Measurements from ENCODE around the gene TYMP.
"Not testable (repeated sequence)": the region's sequence is repeated elsewhere in the genome, so short reads cannot be mapped to it uniquely, and the experiment has no call there.

TYMP gene

DNA sequence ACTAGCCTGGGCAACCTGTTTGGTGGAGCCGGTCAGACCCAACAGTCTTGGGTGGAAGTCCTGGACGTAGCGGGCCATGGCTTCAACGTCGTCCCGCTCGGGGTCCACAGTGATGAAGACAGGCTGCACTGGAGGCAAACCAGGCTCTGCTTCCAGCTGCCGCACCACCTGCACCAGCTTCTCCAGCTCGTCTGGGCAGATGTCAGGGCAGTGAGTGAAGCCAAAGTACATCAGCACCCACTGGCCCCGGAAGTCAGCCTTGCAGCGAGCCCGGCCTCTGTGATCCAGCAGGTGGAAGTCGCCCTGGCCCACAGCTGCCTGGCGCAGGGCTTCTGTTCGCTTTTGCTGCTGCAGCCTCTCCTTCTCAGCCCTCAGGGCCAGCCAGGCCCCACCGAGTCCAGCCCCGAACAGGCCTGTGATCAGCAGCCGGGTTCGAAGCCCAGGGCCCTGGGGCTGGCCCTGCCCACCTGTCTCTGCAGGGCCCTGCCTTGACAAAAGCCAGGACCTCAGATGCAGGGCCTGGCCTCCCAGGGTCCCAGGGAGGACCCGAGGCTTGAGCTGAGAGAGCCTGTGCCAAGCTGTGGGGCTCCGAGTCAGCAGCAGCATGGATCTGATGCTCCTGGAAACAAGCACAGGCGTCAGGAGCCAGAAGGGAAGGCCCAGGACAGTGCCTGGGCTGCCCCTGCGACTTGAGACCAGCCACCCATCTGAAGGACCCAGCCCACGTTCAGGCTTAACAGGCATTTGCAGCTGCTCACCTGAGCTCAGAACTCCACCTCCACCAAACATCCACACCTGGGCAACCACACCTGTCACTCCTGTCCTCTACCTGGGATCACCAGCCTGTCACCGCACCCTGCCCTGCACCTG, 5.8 kb downstream of the TYMP start:
- no peak for DNase-seq

GRCh38 chr22:50523458-50523805, 6.4 kb downstream of the TYMP start:
- DNase-seq: no peak

GRCh38 chr22:50522806-50523438, 6.9 kb downstream of the TYMP start:
- no peak for DNase-seq

- no peak for DNase-seq
Measured at GRCh38 chr22:50522208-50522805, 7.5 kb downstream of the TYMP start.

DNA sequence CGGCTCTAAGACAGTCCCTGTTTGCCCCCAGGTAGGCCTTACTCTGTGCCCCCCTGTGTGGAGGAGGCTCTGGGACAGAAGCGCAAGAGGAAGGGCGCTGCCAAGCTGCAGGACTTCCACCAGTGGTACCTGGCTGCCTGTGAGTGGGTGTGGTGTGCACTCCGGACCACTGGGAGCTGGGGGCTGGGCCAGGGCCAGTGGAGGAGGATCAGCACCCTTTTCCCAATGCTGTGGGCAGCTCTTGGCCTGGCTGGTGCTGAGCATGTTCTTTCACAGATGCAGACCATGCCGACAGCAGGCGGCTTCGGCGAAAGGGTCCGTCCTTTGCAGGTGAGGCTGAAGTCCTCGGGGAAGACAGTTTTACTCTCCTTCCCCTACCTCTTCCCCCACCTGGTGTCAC, 8.1 kb downstream of the TYMP start:
- no peak for DNase-seq

DNA sequence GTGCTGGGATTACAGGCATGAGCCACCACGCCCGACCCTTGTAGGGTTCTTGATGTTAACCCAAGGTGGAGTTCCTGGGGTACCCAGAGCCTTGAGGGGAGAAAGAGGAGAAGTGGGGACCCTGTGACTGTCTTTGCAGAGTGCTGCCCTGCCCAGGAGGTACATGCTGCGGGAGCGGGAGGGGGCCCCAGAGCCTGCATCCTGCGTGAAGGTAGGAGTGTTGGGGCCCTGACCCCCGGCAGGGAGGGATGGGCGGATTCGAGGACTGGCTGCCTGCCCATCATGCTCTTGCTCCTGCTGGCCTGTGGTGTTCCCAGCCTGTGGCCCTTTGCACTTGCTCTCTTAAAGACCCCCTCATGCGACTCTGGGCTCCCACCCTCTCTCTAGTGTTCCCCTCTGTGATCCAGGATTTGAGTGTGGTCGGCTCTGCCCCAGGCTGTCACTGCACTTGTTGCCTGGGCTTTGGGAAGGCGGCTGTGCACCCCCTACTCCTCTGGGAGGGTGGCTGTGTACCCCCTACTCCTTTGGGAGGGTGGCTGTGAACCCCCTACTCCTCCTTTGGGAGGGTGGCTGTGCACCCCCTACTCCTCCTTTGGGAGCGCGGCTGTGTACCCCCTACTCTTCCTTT, 8.9 kb downstream of the TYMP start:
- no peak for DNase-seq

DNA sequence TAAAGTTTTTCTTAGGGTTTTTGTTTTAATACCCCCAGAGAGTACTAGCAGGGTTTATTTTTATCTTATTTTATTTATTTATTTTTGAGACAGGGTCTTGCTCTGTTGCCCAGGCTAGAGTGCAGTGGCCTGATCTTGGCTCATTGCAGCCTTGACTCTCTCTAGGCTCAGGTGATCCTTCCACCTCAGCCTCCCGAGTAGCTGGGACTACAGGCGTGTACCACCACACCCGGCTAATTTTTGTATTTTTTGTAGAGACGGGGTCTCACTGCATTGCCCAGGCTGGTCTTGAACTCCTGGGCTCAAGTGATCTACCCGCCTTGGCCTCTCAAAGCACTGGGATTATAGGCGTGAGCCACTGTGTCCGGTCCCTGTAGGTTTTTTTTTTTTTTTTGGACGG, 9.6 kb downstream of the TYMP start:
- DNase-seq: not testable (repeated sequence)

DNA sequence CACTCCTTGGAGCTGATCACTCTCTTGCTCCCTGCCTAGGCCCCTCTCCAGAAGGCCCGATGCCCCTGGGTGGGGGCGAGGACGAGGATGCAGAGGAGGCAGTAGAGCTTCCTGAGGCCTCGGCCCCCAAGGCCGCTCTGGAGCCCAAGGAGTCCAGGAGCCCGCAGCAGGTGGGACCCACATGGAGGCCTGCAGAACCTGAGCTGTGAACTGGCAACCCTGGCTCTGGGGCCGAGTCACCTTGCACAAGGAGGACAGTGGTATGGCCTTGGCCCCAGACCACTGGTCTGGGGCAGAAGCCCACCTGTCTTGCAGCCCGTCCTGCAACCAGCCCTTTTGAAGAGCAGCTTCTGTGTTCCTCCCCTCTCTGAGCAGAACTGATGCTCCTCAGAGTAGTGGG, 10.7 kb downstream of the TYMP start:
- no peak for DNase-seq

DNA sequence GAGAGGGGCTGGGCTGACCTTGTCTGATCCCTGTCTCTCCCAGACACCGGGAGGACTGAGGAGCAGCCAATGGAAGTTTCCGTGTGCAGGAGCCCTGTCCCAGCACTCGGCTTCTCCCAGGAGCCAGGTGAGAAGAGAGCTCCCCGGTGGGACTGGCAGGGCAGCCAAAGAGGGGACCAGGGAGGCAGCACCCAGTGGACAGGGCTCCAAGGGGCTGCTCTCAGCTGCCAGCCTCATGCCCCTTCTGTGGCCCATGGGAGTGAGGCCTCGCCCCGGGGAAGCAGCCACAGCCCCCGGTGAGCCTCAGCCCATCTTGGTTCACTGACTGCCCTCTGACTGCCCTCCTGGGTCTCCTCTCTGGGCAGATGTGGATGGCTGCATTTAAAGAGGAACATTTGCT, 11.2 kb downstream of the TYMP start:
- no peak for DNase-seq

- no peak for DNase-seq
Measured at GRCh38 chr22:50517495-50518260, 12.1 kb downstream of the TYMP start.

DNA sequence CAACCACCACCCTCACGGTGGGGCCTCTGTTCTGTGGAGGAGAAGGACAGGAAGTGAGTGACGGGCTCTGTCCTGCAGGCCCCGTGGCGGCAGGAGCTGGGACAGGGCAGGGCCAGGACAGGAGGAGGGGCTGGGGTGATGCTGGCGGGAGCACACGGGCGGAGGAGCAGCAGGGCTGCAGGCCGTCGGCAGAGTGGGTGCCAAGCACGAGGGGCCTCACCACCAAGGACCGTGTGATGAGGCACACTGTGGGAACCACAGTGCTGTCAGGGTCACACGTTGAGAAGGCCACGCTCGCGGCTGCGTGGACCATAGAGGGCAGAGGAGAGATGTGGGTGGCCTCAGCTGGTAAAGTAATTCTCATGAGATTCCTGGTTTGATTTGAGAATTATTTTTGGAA, 12.9 kb downstream of the TYMP start:
- no peak for DNase-seq

DNA sequence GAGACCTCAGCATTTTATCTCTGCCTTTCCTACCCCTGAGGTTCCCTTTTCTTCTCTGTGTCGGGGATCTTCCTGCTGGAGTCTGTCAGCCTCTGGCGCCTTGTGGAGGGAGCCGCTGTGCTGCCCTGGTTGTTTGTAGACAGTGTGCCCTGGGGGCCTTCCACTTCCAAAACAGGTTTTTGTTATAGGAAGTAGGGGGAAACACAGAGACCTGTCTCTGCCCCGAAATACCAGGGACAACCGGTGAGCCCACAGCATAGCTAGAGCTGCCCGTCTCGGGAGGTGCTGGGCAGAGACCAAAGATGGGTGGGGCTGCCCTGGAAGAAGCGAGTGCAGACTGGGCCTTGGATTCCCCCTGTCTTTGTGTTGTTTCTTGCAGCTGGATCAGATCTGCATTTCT, 13.7 kb downstream of the TYMP start:
- DNase-seq: no peak

GRCh38 chr22:50513175-50513574, 16.6 kb downstream of the TYMP start:
- no peak for DNase-seq

DNA sequence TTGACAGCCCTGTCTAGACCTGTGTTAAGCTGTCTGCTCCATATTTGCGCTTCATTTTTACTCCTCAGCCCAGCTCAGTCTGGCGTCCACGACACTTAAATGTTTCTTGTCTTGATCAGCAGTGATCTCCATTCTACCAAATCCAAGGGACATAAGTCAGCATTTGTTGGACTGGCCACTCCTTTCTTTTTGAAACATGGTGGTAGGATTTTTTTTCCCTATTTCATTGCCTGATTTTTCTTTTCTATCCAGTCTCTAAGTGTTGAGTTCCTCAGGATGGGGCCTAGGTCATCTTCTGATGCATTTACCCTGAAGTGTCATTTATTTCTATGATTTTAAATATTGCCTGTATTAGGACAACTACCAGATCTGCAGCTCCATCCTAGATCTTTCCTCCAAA, 20.9 kb downstream of the TYMP start:
- no peak for DNase-seq

GRCh38 chr22:50507991-50508884, 21.6 kb downstream of the TYMP start, which contains the start of gene NCAPH2:
NCAPH2 (plus strand) TSS chr22:50508224; CDS start chr22:50508338, 114 bp downstream.
- peak in 1 of 2 experiments; percentile 92 for DNase-seq

DNA sequence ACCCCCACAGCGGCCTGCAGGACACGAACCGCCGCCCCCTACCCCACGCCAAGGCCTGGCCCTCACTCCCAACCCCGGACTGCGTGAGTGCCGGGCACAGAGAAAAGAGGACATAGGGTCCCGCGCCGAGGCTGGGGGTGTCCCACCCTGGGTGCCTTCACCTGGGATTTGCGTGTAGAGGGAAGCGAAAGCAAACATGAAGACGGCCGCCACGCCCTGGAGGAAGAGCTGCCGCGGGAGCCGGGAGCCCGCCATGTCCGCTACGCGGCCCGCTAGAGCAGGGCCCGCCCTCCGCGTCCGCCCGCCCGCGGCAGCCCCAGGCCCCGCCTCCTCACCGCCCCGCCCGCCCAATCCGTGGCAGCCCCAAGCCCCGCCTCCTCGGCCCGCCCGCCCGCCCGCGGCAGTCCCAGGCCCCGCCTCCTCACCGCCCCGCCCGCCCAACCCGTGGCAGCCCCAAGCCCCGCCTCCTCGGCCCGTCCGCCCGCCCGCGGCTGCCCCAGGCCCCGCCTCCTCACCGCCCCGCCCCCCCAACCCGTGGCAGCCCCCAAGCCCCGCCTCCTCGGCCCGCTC, 22.3 kb downstream of the TYMP start, which contains the start of gene LMF2:
Gene LMF2, minus strand, starts transcription at position 282 of the 570 bp plus-strand sequence. Its CDS starts 27 bp downstream, at position 255.
- DNase-seq: peak; percentile 42 to 89

- DNase-seq: no peak
Measured at GRCh38 chr22:50506611-50507420, 23.0 kb downstream of the TYMP start.

DNA sequence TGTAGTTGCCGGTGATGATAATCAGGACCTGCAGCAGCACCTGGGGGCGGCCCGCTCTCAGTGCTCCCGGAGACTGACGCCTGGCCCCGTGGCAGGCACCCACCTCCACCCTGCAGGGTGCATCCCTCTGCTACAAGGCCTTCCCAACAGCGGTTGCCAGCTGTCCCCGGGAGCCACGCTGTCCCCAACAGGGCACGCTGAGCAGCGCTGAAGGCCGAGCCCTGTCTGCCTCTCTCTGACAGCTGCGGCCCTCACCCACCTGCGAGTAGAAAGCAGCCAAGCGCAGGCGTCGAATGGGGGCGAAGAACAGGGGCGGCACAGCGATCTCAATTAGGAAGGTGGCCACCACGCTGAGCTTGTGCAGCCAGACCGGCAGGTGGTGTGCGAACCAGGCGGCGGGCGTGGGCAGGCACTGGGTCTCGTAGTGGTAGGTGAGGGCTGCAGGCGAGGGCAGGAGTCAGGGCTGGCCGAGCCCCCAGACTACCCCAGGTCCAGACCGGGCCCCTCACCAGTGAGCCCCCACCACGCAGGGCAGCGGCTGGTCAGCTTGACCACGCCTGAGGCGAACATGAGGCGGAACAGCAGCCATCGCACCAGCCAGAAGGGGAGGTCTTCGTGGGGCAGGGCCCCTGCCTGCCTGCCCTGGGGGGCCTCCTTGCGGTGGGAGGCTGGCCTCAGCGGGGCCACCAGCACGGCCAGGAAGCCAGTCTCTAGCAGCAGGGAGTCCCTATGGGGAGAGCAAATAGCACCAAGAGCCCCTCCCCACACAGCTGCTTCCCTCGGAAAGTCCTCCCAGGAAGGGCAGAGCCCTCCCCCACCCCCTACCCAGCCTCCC, 23.8 kb downstream of the TYMP start:
- DNase-seq: no peak

DNA sequence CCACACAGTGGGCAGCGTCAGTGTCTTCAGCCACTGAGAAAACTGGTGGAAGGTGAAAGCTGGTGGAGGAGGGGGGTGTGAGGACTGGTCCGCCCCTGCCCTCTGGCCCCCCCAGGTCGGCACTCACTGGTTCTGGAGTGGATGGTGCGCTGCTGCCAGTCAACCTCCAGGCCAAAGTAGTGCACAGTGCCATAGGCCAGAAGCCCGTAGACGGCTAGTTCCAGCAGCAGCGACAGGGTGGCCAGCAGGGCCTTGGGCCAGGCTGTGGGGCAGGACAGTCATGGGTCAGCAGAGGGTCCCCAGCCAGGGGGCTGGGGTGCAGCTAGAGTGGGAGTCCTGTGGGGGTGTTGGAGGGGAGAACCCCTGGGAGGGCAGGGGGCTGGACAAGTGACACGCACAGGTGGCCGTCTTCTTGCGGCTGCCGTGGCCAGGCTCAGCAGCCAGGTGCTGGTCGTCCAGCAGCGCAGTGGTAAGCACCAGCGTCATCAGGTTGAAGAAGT, 24.5 kb downstream of the TYMP start:
- DNase-seq: no peak
